Hepatocyte (in vitro differentiated cells): ENCODE results near the gene LSR. TPM values are rescaled to one million over a fixed set of nuclear protein-coding genes. Genes with fewer than 3 reads are reported as not detected.
"Not testable (repeated sequence)": the region's sequence is repeated elsewhere in the genome, so short reads cannot be mapped to it uniquely, and the experiment has no call there.

Experiments used
- DNase-seq: peaks from one replicate; pipeline ENCODE4 v3.0.0-alpha.2; 2016; ENCODE audit warnings: low spot score
- H2AFZ ChIP-seq: fragments of 200-600 bp; sonication (generic); 2 replicates; pipeline ENCODE4 v1.6.0; 2016; ENCODE audit warnings: antibody characterized with exemption, mild to moderate bottlenecking
- H3K27ac ChIP-seq: fragments of 200-600 bp; sonication (generic); 2 replicates; pipeline ENCODE4 v1.5.1; 2016; ENCODE audit warnings: mild to moderate bottlenecking
- H3K27me3 ChIP-seq: fragments of 200-600 bp; sonication (generic); 2 replicates; pipeline ENCODE4 v1.6.1; 2016
- H3K36me3 ChIP-seq: fragments of 200-600 bp; sonication (generic); replicated peaks from 2 replicates; pipeline ENCODE4 v1.5.1; 2016; ENCODE audit warnings: low read depth; ENCODE audit not compliant: insufficient read depth
- H3K4me1 ChIP-seq: fragments of 200-600 bp; sonication (generic); 2 replicates; pipeline ENCODE4 v1.5.1; 2016; ENCODE audit warnings: mild to moderate bottlenecking, moderate library complexity; ENCODE audit not compliant: insufficient read depth
- H3K4me2 ChIP-seq: fragments of 200-600 bp; sonication (generic); 2 replicates; pipeline ENCODE4 v1.6.0; 2016
- H3K4me3 ChIP-seq: fragments of 200-600 bp; sonication (generic); 2 replicates; pipeline ENCODE4 v1.5.1; 2016; ENCODE audit warnings: mild to moderate bottlenecking
- H3K79me2 ChIP-seq: fragments of 200-600 bp; sonication (generic); 2 replicates; pipeline ENCODE4 v1.6.0; 2017; ENCODE audit warnings: mild to moderate bottlenecking
- H3K9me2 ChIP-seq: fragments of 200-600 bp; sonication (generic); replicated peaks from 2 replicates; pipeline ENCODE4 v1.6.0; 2017; ENCODE audit warnings: mild to moderate bottlenecking; ENCODE audit not compliant: insufficient read depth
- H3K9me3 ChIP-seq: fragments of 200-600 bp; sonication (generic); 2 replicates; pipeline ENCODE4 v1.5.1; 2016; ENCODE audit warnings: low read depth, mild to moderate bottlenecking
- H4K20me1 ChIP-seq: fragments of 200-600 bp; sonication (generic); 2 replicates; pipeline ENCODE4 v1.6.0; 2016; ENCODE audit warnings: mild to moderate bottlenecking; ENCODE audit not compliant: insufficient read depth, poor library complexity, severe bottlenecking
- EZH2 ChIP-seq: fragments of 200-600 bp; sonication (generic); IDR thresholded peaks from 2 replicates; pipeline ENCODE4 v1.6.1; 2016; ENCODE audit warnings: antibody characterized with exemption, mild to moderate bottlenecking, borderline replicate concordance
- EZH2phosphoT487 ChIP-seq: fragments of 200-600 bp; sonication (generic); IDR thresholded peaks from one replicate; pipeline ENCODE4 v1.6.1; 2018; ENCODE audit warnings: antibody characterized with exemption, mild to moderate bottlenecking, low read depth, moderate library complexity; ENCODE audit not compliant: unreplicated experiment, severe bottlenecking
- WGBS: methylation state at CpG from one replicate; pipeline ENCODE4 v1.1.6; 2016; ENCODE audit warnings: low lambda C conversion rate; ENCODE audit errors: missing lambda C conversion rate; 5-methylcytosine and 5-hydroxymethylcytosine counted together
- polyA plus RNA-seq: library from polyadenylated mRNA; unstranded; fragments of >200 nt; fragmentation: Nextera tagmentation; extraction: Ambion mirVana; gene quantifications from 2 replicates; pipeline ENCODE4 v1.2.1, GENCODE V29; 2016
- total RNA-seq: library from RNA; depleted of rRNA; stranded (reverse); fragments of >200 nt; gene quantifications from 2 replicates; pipeline ENCODE4 v1.2.3, GENCODE V29; 2014
- TF ChIP-seq, protein P1 (sequence below): fragments of 200-600 bp; sonication (generic); IDR thresholded peaks from 2 replicates; pipeline ENCODE4 v1.5.1; 2016; ENCODE audit warnings: antibody characterized with exemption, mild to moderate bottlenecking; ENCODE audit not compliant: poor library complexity

The LSR gene
- total and polyA plus RNA-seq, 2 experiments from 2014 or later = 89.9 to 296 TPM

DNA sequence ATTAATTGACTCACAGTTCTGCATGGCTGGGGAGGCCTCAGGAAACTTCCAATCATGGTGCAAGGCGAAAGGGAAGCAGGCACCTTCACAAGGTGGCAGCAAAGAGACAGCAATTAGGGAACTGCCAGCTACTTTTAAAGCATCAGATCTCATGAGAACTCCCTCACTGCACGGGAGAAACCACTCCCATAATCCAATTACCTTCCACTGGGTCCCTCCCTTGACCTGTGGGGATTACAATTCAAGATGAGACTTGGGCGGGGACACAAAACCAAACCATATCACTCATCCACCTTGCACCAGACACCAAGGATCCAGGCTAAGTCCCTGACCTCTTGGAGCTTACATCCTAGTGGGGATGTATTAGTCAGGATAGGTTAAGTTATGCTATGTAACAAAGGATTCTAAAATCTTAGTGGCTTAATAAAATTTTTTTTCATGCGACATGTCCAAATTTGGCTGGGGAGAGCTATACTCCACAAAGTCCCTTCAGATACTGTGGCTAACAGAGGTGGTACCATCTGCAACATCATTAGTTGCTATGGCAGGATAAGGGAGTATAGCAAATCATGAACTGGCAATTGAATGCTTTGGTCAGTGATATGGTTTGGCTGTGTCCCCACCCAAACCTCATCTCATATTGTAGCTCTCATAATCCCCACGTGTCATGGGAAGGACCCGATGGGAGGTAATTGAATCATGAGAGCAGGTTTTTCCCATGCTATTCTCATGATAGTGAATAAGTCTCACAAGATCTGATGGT is 12.0 kb upstream of the LSR start:
- H3K4me2 ChIP-seq = no peak overlapping the region
- H3K4me3 ChIP-seq = no peak overlapping the region
- no peaks in the 10 kb centered on the region for H3K36me3 ChIP-seq
- DNase-seq = no peak
- WGBS = 79% methylated on average over 6 of the region's 6 CpGs
- no peaks in the 10 kb centered on the region for H3K9me3 ChIP-seq
- H3K79me2 ChIP-seq = no peaks in the 10 kb centered on the region
- no peak overlapping the region for H2AFZ ChIP-seq
- TF ChIP-seq EZH2phosphoT487 (no peak), EZH2 (no peak)
- TF ChIP-seq, protein P1, sequence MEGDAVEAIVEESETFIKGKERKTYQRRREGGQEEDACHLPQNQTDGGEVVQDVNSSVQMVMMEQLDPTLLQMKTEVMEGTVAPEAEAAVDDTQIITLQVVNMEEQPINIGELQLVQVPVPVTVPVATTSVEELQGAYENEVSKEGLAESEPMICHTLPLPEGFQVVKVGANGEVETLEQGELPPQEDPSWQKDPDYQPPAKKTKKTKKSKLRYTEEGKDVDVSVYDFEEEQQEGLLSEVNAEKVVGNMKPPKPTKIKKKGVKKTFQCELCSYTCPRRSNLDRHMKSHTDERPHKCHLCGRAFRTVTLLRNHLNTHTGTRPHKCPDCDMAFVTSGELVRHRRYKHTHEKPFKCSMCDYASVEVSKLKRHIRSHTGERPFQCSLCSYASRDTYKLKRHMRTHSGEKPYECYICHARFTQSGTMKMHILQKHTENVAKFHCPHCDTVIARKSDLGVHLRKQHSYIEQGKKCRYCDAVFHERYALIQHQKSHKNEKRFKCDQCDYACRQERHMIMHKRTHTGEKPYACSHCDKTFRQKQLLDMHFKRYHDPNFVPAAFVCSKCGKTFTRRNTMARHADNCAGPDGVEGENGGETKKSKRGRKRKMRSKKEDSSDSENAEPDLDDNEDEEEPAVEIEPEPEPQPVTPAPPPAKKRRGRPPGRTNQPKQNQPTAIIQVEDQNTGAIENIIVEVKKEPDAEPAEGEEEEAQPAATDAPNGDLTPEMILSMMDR = no peak
- no peaks in the 10 kb centered on the region for H4K20me1 ChIP-seq
- no peaks in the 10 kb centered on the region for H3K9me2 ChIP-seq
- H3K27me3 ChIP-seq = no peaks in the 10 kb centered on the region
- H3K4me1 ChIP-seq = no peaks in the 10 kb centered on the region
- no peak overlapping the region for H3K27ac ChIP-seq

DNA sequence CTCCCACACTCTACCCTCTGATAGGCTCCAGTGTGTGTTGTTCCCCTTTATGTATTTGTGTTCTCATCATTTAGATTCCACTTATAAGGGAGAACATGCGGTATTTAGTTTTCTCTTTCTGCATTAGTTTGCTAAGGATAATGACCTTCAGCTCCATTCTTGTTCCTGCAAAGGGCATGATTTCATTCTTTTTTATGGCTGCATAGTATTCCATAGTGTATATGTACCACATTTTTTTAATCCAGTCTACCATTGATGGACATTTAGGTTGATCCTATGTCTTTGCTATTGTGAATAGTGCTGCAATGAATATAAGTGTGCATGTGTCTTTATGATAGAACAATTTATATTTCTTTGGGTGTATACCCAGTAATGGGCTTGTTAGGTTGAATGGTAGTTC is 9.2 kb upstream of the LSR start:
- H3K4me1 ChIP-seq, DNase-seq, H3K9me2 ChIP-seq, H3K36me3 ChIP-seq, H3K27ac ChIP-seq, H3K4me2 ChIP-seq, H2AFZ ChIP-seq, H4K20me1 ChIP-seq, H3K9me3 ChIP-seq, H3K27me3 ChIP-seq, H3K4me3 ChIP-seq, H3K79me2 ChIP-seq: not testable (repeated sequence)
- WGBS = 85% methylated on average over 1 of the region's 1 CpG

DNA sequence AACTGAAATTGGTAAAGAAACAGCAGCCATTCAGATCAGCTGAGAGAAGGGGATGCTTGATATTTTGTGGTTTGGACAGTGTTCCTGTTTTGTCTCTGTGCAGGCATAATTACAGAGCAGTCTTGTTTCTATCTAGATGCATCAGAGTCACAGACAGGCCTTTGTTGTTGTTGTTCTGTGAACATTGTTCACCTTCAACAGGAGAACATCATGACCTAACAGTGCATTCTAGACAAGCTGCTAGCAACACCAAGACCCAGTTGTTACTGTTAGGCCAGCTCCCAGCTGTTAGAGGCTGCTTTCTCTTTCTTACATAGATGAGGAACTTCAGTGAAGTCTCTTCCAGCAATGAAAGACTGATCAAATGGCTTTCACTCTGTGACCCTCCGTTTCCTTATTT is 8.5 kb upstream of the LSR start:
- no peak for TF ChIP-seq EZH2phosphoT487
- TF ChIP-seq EZH2 = no peak
- TF ChIP-seq, protein P1 = no peak
- no peaks in the 10 kb centered on the region for H3K79me2 ChIP-seq
- no peak overlapping the region for H2AFZ ChIP-seq
- no peaks in the 10 kb centered on the region for H3K27me3 ChIP-seq
- DNase-seq = no peak
- no peak overlapping the region for H3K4me2 ChIP-seq
- H3K9me2 ChIP-seq = no peaks in the 10 kb centered on the region
- H3K4me1 ChIP-seq = no peaks in the 10 kb centered on the region
- no peaks in the 10 kb centered on the region for H4K20me1 ChIP-seq
- H3K9me3 ChIP-seq = no peaks in the 10 kb centered on the region
- no peak overlapping the region for H3K4me3 ChIP-seq
- 100% methylated on average over 1 of the region's 1 CpG for WGBS
- H3K36me3 ChIP-seq = no peaks in the 10 kb centered on the region
- H3K27ac ChIP-seq = no peak overlapping the region

DNA sequence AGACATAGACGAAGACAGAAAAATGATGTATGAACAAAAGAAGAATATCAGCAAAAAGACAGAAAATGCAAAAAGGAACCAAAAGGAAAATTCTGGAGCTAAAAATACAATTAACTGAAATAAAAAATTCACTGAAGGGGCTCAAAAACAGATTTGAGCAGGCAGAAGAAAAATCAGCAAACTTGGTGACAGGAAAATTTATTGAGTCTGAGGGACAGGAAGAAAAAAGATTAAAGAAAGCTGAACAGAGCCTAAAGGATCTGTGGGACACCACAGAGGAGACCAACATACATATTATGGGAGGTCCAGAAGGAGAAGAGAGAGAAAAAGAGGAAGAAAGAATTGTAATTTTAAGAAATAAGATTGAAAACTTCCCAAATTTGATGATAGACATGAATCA is 7.4 kb upstream of the LSR start:
- H3K4me1 ChIP-seq = no peaks in the 10 kb centered on the region
- H3K9me2 ChIP-seq = no peaks in the 10 kb centered on the region
- no peaks in the 10 kb centered on the region for H3K36me3 ChIP-seq
- no peak overlapping the region for H2AFZ ChIP-seq
- TF ChIP-seq, protein P1 = no peak
- TF ChIP-seq EZH2phosphoT487 (no peak), EZH2 (no peak)
- DNase-seq = no peak
- H3K79me2 ChIP-seq = no peaks in the 10 kb centered on the region
- H3K27me3 ChIP-seq = no peaks in the 10 kb centered on the region
- no peak overlapping the region for H3K27ac ChIP-seq
- H3K9me3 ChIP-seq = no peaks in the 10 kb centered on the region
- no peak overlapping the region for H3K4me3 ChIP-seq
- WGBS = 93% methylated on average over 1 of the region's 1 CpG
- no peaks in the 10 kb centered on the region for H4K20me1 ChIP-seq
- no peak overlapping the region for H3K4me2 ChIP-seq
